HG03095 (cell line): Measurements from ENCODE around the gene ATP8B2.
"Not testable (repeated sequence)": the region's sequence is repeated elsewhere in the genome, so short reads cannot be mapped to it uniquely, and the experiment has no call there.

Source experiments
- ATAC-seq: cut with Tn5 transposase; IDR thresholded peaks from one replicate; pipeline ENCODE4 v1.9.1; 2021; ENCODE audit warnings: moderate library complexity; ENCODE audit not compliant: unreplicated experiment

The ATP8B2 gene

GRCh38 chr1:154324241-154324640 is 1.1 kb upstream of the ATP8B2 start:
- ATAC-seq: no peak

GRCh38 chr1:154325583-154326545 is 539 bp downstream of the ATP8B2 start:
- no peak for ATAC-seq

GRCh38 chr1:154326546-154327465 is 1.5 kb downstream of the ATP8B2 start:
- ATAC-seq: no peak

- no peak for ATAC-seq
These were observed 2.4 kb downstream of the ATP8B2 start for GRCh38 chr1:154327466-154328317.

GRCh38 chr1:154328318-154329151 is 3.2 kb downstream of the ATP8B2 start:
- ATAC-seq: no peak

GRCh38 chr1:154329152-154329521 is 3.8 kb downstream of the ATP8B2 start:
- no peak for ATAC-seq

- ATAC-seq: no peak
These were observed 4.3 kb downstream of the ATP8B2 start for GRCh38 chr1:154329551-154330131.

- no peak for ATAC-seq
These were observed 5.3 kb downstream of the ATP8B2 start for GRCh38 chr1:154330669-154331068.

GRCh38 chr1:154334079-154335024 is 9.0 kb downstream of the ATP8B2 start:
- ATAC-seq: no peak

GRCh38 chr1:154335025-154335714 is 9.8 kb downstream of the ATP8B2 start:
- no peak for ATAC-seq

GRCh38 chr1:154337253-154337894 is 12.0 kb downstream of the ATP8B2 start:
- no peak for ATAC-seq

GRCh38 chr1:154338875-154339274 is 13.6 kb downstream of the ATP8B2 start:
- ATAC-seq: no peak

GRCh38 chr1:154341366-154341765 is 16.0 kb downstream of the ATP8B2 start:
- not testable (repeated sequence) for ATAC-seq

- no peak for ATAC-seq
These were observed 16.8 kb downstream of the ATP8B2 start for GRCh38 chr1:154342132-154342531.

GRCh38 chr1:154342836-154343472 is 17.6 kb downstream of the ATP8B2 start:
- no peak for ATAC-seq

GRCh38 chr1:154344977-154345837 is 19.9 kb downstream of the ATP8B2 start:
- ATAC-seq: no peak
